KMS-11 (cell line): ENCODE measurements around the gene ELF5.

Source experiments
- H2AFZ ChIP-seq: fragments of 200-600 bp; sonication (generic); 2 replicates; pipeline ENCODE4 v1.6.1; 2016; ENCODE audit warnings: antibody characterized with exemption, mixed run types, low read depth
- H3K27ac ChIP-seq: fragments of 200-600 bp; sonication (generic); 2 replicates; pipeline ENCODE4 v1.6.1; 2016; ENCODE audit warnings: mild to moderate bottlenecking, mixed run types
- H3K27me3 ChIP-seq: fragments of 200-600 bp; sonication (generic); 2 replicates; pipeline ENCODE4 v1.6.1; 2017; ENCODE audit warnings: mild to moderate bottlenecking, low read depth, mixed run types, moderate library complexity; ENCODE audit not compliant: insufficient read depth
- H3K36me3 ChIP-seq: fragments of 200-600 bp; sonication (generic); 2 replicates; pipeline ENCODE4 v1.6.1; 2017; ENCODE audit warnings: mild to moderate bottlenecking, mixed run types; ENCODE audit not compliant: insufficient read depth
- H3K4me1 ChIP-seq: fragments of 200-600 bp; sonication (generic); 2 replicates; pipeline ENCODE4 v1.6.1; 2016; ENCODE audit warnings: mild to moderate bottlenecking, low read depth, mixed run types; ENCODE audit not compliant: poor library complexity, severe bottlenecking
- H3K4me2 ChIP-seq: fragments of 200-600 bp; sonication (generic); 2 replicates; pipeline ENCODE4 v1.7.0; 2016; ENCODE audit warnings: mild to moderate bottlenecking, mixed run types
- H3K4me3 ChIP-seq: fragments of 200-600 bp; sonication (generic); IDR thresholded peaks from 2 replicates; pipeline ENCODE4 v1.6.1; 2017; ENCODE audit warnings: low read depth, low read length, mixed read lengths; ENCODE audit not compliant: insufficient read depth
- H3K79me2 ChIP-seq: fragments of 200-600 bp; sonication (generic); 2 replicates; pipeline ENCODE4 v1.6.1; 2016; ENCODE audit warnings: low read depth, mixed run types; ENCODE audit not compliant: insufficient read depth
- H3K9ac ChIP-seq: fragments of 200-600 bp; sonication (generic); 2 replicates; pipeline ENCODE4 v1.6.1; 2016; ENCODE audit warnings: mild to moderate bottlenecking, mixed run types
- H4K20me1 ChIP-seq: fragments of 200-600 bp; sonication (generic); 2 replicates; pipeline ENCODE4 v1.6.1; 2016; ENCODE audit warnings: mild to moderate bottlenecking, mixed run types; ENCODE audit not compliant: insufficient read depth
- CTCF ChIP-seq: fragments of 200-600 bp; sonication (generic); conservative IDR thresholded peaks from 2 replicates; pipeline ENCODE4 v1.6.1; 2017; ENCODE audit warnings: low read depth, mild to moderate bottlenecking, antibody characterized with exemption, low read length, moderate library complexity, mixed read lengths

Gene ELF5

GRCh38 chr11:34512840-34513681, 533 bp downstream of the ELF5 start:
- TF ChIP-seq CTCF: peak; percentile 89
- Histone ChIP-seq H3K27me3 (no peaks in the 10 kb centered on the region), H2AFZ (no peak overlapping the region)

DNA sequence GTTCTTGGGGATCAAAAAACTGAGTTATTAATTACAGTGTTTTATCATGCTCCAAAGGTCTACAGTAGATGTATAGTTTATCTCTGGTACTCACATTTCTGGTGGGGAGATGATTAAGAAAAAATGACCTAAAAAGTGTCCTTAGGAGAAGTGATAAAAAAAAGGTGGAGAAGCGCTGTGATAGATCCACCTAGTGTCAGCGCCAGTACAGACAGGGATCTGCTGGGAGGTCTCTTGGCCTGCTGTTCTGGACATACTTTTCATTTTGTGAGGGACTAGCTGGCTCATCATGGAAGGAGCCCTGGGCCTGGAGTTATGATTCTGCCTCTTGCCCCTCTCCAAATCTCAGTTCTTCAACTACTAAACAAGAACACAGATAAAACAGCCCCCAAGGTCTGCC, 2.9 kb downstream of the ELF5 start:
- H3K4me3 ChIP-seq: no peak overlapping the region
- no peaks in the 10 kb centered on the region for H4K20me1 ChIP-seq
- H3K27me3 ChIP-seq: no peaks in the 10 kb centered on the region
- no peak overlapping the region for H3K4me2 ChIP-seq
- no peak overlapping the region for H3K27ac ChIP-seq
- H2AFZ ChIP-seq: no peak overlapping the region
- H3K79me2 ChIP-seq: no peaks in the 10 kb centered on the region
- no peak for TF ChIP-seq CTCF
- H3K4me1 ChIP-seq: peaks cover 4% of the 10 kb centered on the region
- no peak overlapping the region for H3K9ac ChIP-seq
- no peaks in the 10 kb centered on the region for H3K36me3 ChIP-seq

More at GRCh38 chr11:34512840-34513681, 533 bp downstream of the ELF5 start:
- H4K20me1 ChIP-seq: no peaks in the 10 kb centered on the region
- peaks cover 4% of the 10 kb centered on the region for H3K4me1 ChIP-seq
- H3K4me3 ChIP-seq: no peak overlapping the region
- H3K36me3 ChIP-seq: no peaks in the 10 kb centered on the region
- H3K79me2 ChIP-seq: no peaks in the 10 kb centered on the region
- no peak overlapping the region for H3K4me2 ChIP-seq
- H3K9ac ChIP-seq: no peak overlapping the region
- H3K27ac ChIP-seq: no peak overlapping the region

- H3K4me1 ChIP-seq: peaks cover 4% of the 10 kb centered on the region
- no peak overlapping the region for H3K4me2 ChIP-seq
- H3K27me3 ChIP-seq: no peaks in the 10 kb centered on the region
- no peak for TF ChIP-seq CTCF
- no peaks in the 10 kb centered on the region for H3K79me2 ChIP-seq
- H3K27ac ChIP-seq: no peak overlapping the region
- no peak overlapping the region for H2AFZ ChIP-seq
- no peaks in the 10 kb centered on the region for H4K20me1 ChIP-seq
- no peak overlapping the region for H3K9ac ChIP-seq
- H3K36me3 ChIP-seq: no peaks in the 10 kb centered on the region
- H3K4me3 ChIP-seq: no peak overlapping the region
Measured at GRCh38 chr11:34510218-34510617, 3.4 kb downstream of the ELF5 start.

DNA sequence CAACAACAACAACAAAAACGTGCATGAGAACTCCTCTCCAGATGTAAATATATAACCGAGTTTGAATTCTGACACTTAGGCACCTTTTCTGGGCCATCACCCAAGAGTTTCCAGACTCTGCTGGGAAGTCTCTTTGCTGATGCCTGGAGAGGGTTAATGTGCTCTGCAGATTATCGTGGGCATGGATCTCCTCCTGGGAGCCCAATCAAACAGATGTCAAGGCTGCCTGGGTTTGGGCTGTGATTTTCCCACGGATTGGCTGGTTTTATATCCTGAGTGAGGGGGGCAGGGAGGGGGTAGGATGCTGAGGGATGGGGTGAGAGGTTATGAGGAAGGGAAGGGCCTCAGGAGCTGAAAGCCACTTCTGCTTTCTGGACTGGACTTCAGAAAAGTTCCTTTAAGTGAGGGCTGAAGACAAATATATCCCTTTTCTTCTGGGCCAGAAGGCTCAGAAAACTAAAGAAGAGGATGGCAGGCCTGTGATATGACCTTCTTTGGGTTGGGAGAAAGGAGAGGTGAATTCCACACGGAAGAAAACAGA, 4.2 kb downstream of the ELF5 start:
- H3K27ac ChIP-seq: no peak overlapping the region
- no peaks in the 10 kb centered on the region for H4K20me1 ChIP-seq
- H3K9ac ChIP-seq: no peak overlapping the region
- H3K36me3 ChIP-seq: no peaks in the 10 kb centered on the region
- no peaks in the 10 kb centered on the region for H3K79me2 ChIP-seq
- TF ChIP-seq CTCF: no peak
- no peak overlapping the region for H2AFZ ChIP-seq
- no peak overlapping the region for H3K4me3 ChIP-seq
- no peak overlapping the region for H3K4me2 ChIP-seq
- H3K27me3 ChIP-seq: no peaks in the 10 kb centered on the region
- peaks cover 4% of the 10 kb centered on the region for H3K4me1 ChIP-seq
